D721Med (cell line): ENCODE measurements around the gene FOXA2.

ENCODE experiments used
- DNase-seq: peaks from one replicate; pipeline ENCODE4 v3.0.0; 2011; ENCODE audit warnings: low spot score; ENCODE audit not compliant: insufficient read length
- FAIRE-seq: peaks from 2 replicates; lab custom pipeline; 2011; peaks lifted over from hg19 to GRCh38; lab: Jason Lieb, UNC
- CTCF ChIP-seq: IDR thresholded peaks from 2 replicates; pipeline ENCODE4 v1.5.1; 2012; ENCODE audit warnings: mild to moderate bottlenecking, control low read depth; ENCODE audit not compliant: insufficient read depth; ENCODE audit errors: missing control alignments

Gene FOXA2

GRCh38 chr20:22567944-22568871 is 16.2 kb downstream of the FOXA2 start:
- no peak for DNase-seq
- no peak for TF ChIP-seq CTCF
- FAIRE-seq, result no peak

GRCh38 chr20:22566876-22567658 is 17.3 kb downstream of the FOXA2 start:
- TF ChIP-seq CTCF, result no peak
- DNase-seq, result no peak
- no peak for FAIRE-seq

- no peak for TF ChIP-seq CTCF
- DNase-seq (no peak), FAIRE-seq (no peak)
Measured at GRCh38 chr20:22563062-22563965, 21.1 kb downstream of the FOXA2 start.

GRCh38 chr20:22562620-22563019 is 21.8 kb downstream of the FOXA2 start:
- no peak for FAIRE-seq
- TF ChIP-seq CTCF, result no peak

GRCh38 chr20:22561965-22562577 is 22.3 kb downstream of the FOXA2 start:
- FAIRE-seq (no peak), DNase-seq (no peak)
- no peak for TF ChIP-seq CTCF

More at GRCh38 chr20:22562620-22563019, 21.8 kb downstream of the FOXA2 start:
- no peak for DNase-seq

GRCh38 chr20:22560817-22561216 is 23.6 kb downstream of the FOXA2 start:
- FAIRE-seq (no peak), DNase-seq (no peak)
- no peak for TF ChIP-seq CTCF
